Fibroblast of the aortic adventitia (primary cell): ENCODE results near the gene RMDN3. TPM values are rescaled to one million over a fixed set of nuclear protein-coding genes. Genes with fewer than 3 reads are reported as not detected.

ENCODE experiments used
- DNase-seq: peaks from one replicate; pipeline ENCODE4 v3.0.0-alpha.2; 2010; ENCODE audit warnings: low read depth
- H3K4me3 ChIP-seq: 2 replicates; pipeline ENCODE4 v1.5.1; 2011; ENCODE audit warnings: low read depth, mild to moderate bottlenecking, control low read depth, low read length, moderate library complexity
- CTCF ChIP-seq: IDR thresholded peaks from 2 replicates; pipeline ENCODE4 v1.5.1; 2011; ENCODE audit warnings: mild to moderate bottlenecking, low read length, control low read depth, inconsistent platforms; ENCODE audit not compliant: insufficient read depth
- total RNA-seq: library from RNA; depleted of rRNA; stranded (reverse); fragments of >200 nt; gene quantifications from 2 replicates; pipeline ENCODE4 v1.2.3, GENCODE V29; 2012; ENCODE audit warnings: low replicate concordance

RMDN3 gene
- total RNA-seq, 1 donor: 18.0 TPM

DNA sequence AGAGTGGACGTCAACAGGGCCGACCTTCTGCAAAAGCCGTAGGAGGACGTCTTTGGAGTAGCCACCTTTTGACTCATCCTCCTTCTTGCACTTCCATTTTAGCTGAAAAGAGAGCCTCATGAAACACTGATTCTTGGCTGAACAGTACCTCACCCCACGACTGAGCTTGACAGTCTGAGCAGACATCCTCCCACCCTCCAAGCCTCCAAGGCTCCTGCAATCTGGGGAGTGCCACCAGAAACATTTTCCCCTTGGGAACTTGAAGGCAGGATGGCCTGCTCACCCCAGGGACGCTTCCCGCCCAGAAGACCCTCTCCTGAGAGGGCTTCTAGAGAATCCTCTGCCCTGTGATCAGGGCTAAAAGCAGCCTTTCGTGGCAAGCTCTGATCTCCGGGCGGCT is 20.0 kb upstream of the RMDN3 start:
- no peak for TF ChIP-seq CTCF
- H3K4me3 ChIP-seq: no peak overlapping the region
- no peak for DNase-seq

DNA sequence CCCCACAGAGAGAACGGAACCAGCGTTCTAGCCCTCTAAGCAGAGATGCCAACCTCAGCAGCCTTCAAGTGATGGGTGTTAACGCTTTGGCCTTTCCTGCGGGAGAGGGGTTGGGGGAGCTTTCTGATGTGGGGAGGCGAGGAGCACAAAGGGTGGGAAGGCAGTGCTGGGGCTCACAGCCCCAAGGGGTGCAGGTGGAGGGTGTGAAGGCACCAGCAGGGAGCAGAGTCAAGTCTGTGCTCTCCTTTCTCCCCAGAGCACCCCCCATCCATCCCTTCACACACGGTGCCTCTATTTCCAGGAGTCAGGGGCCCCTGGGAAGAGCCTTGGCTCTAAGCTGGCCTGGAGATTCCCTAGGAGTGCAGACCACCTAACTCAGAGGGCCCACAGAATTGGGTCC is 18.8 kb upstream of the RMDN3 start:
- no peak overlapping the region for H3K4me3 ChIP-seq
- TF ChIP-seq CTCF: no peak
- no peak for DNase-seq

- no peak for DNase-seq
- no peak for TF ChIP-seq CTCF
- H3K4me3 ChIP-seq: no peak overlapping the region
These were observed 18.4 kb upstream of the RMDN3 start for GRCh38 chr15:40773496-40773895.

- no peak for TF ChIP-seq CTCF
- no peak overlapping the region for H3K4me3 ChIP-seq
- no peak for DNase-seq
These were observed 17.0 kb upstream of the RMDN3 start for GRCh38 chr15:40772014-40772413.

GRCh38 chr15:40771242-40771641 is 16.2 kb upstream of the RMDN3 start:
- DNase-seq: no peak
- TF ChIP-seq CTCF: no peak
- H3K4me3 ChIP-seq: no peak overlapping the region

- TF ChIP-seq CTCF: no peak
- no peak for DNase-seq
- H3K4me3 ChIP-seq: no peak overlapping the region
These were observed 15.2 kb upstream of the RMDN3 start for GRCh38 chr15:40770147-40770721.
